Stimulated activated CD4-positive, alpha-beta T cell treated with anti-CD3 and anti-CD28 coated beads, Interleukin-15, amount 100 ng/mL, for 24 hours (primary cell): ENCODE measurements around the gene IFT27.

Source experiments
- DNase-seq: peaks from one replicate; pipeline ENCODE4 v3.0.0-alpha.2; 2020

The IFT27 gene

GRCh38 chr22:36714110-36714509 lies 61.8 kb downstream of the IFT27 start:
- DNase-seq = no peak

- DNase-seq = no peak
Observed at GRCh38 chr22:36713436-36713835, 62.5 kb downstream of the IFT27 start.
